SK-N-SH (cell line): ENCODE results near the gene TRAF1.

Experiments used
- CTCF ChIP-seq: fragments of 200-600 bp; sonication (generic); IDR thresholded peaks from 2 replicates; pipeline ENCODE4 v1.6.1; 2017; ENCODE audit warnings: antibody characterized with exemption, mild to moderate bottlenecking, moderate library complexity
- EP300 ChIP-seq, 2 experiments: IDR thresholded peaks; 2 replicates each; pipeline versions ENCODE4 v1.4.0 to v1.6.1; 2012; ENCODE audit warnings: borderline replicate concordance in 1 of 2, low read depth in 1 of 2, low read length in 1 of 2
- FOXJ3 ChIP-seq: sonication (generic); formaldehyde crosslinking; IDR thresholded peaks from 2 replicates; pipeline ENCODE4 v1.5.1; 2020; ENCODE audit warnings: mild to moderate bottlenecking, missing genetic modification reagents
- FOXM1 ChIP-seq: IDR thresholded peaks from 2 replicates; pipeline ENCODE4 v1.4.0; 2012; ENCODE audit warnings: low read depth, mild to moderate bottlenecking
- MXI1 ChIP-seq: IDR thresholded peaks from 2 replicates; pipeline ENCODE4 v1.6.1; 2012; ENCODE audit warnings: mild to moderate bottlenecking, low read depth, low read length, improper control_type of control experiment
- NFIC ChIP-seq: IDR thresholded peaks from 2 replicates; pipeline ENCODE4 v1.4.0; 2012; ENCODE audit warnings: borderline replicate concordance
- POLR2AphosphoS5 ChIP-seq: IDR thresholded peaks from 2 replicates; pipeline ENCODE4 v1.6.1; 2012; ENCODE audit warnings: low read depth, low read length
- RAD21 ChIP-seq: IDR thresholded peaks from 2 replicates; pipeline ENCODE4 v1.6.1; 2012; ENCODE audit warnings: mild to moderate bottlenecking, low read length
- REST ChIP-seq: IDR thresholded peaks from 2 replicates; pipeline ENCODE4 v1.6.1; 2012; ENCODE audit warnings: mild to moderate bottlenecking, low read depth, low read length, moderate library complexity
- TAF1 ChIP-seq: IDR thresholded peaks from 2 replicates; pipeline ENCODE4 v1.6.1; 2012; ENCODE audit warnings: low read depth, mild to moderate bottlenecking, low read length, moderate library complexity, borderline replicate concordance
- YY1 ChIP-seq: IDR thresholded peaks from 2 replicates; pipeline ENCODE4 v1.4.0; 2012; ENCODE audit warnings: low read depth, mild to moderate bottlenecking

GRCh38 chr9:120940573-120940972 is 14.0 kb upstream of the TRAF1 start:
- TF ChIP-seq CTCF (no peak), RAD21 (no peak), REST (no peak), FOXM1 (no peak), FOXJ3 (CRISPR knock-in tag) (no peak), MXI1 (no peak), NFIC (no peak), TAF1 (no peak), YY1 (no peak), POLR2AphosphoS5 (no peak), EP300 (IDR thresholded peaks at IDR 0.05; ENCODE audit: borderline replicate concordance in 1 of 2, low read depth in 1 of 2, low read length in 1 of 2) (no peak)
